Neural progenitor cell (in vitro differentiated cells): ENCODE results near the gene APOBEC3H. TPM values are rescaled to one million over a fixed set of nuclear protein-coding genes. Genes with fewer than 3 reads are reported as not detected.
A peak's percentile ranks its signal among the peaks of the same experiment; 100 is the strongest.

Experiments
- DNase-seq: peaks from one replicate; pipeline ENCODE4 v3.0.0-alpha.2; 2016; ENCODE audit warnings: low spot score
- H2AFZ ChIP-seq: fragments of 200-600 bp; sonication (generic); replicated peaks from 2 replicates; pipeline ENCODE4 v1.6.1; 2016; ENCODE audit warnings: antibody characterized with exemption
- H3F3A ChIP-seq: fragments of 200-600 bp; sonication (generic); 2 replicates; pipeline ENCODE4 v1.6.1; 2016; ENCODE audit warnings: antibody characterized with exemption, low read depth
- H3K27ac ChIP-seq: fragments of 200-600 bp; sonication (generic); 2 replicates; pipeline ENCODE4 v1.5.1; 2016; ENCODE audit warnings: mild to moderate bottlenecking
- H3K27me3 ChIP-seq: fragments of 200-600 bp; sonication (generic); 2 replicates; pipeline ENCODE4 v1.6.1; 2016; ENCODE audit warnings: mild to moderate bottlenecking, moderate library complexity
- H3K36me3 ChIP-seq: fragments of 200-600 bp; sonication (generic); 2 replicates; pipeline ENCODE4 v1.5.1; 2016
- H3K4me1 ChIP-seq: fragments of 200-600 bp; sonication (generic); 2 replicates; pipeline ENCODE4 v1.6.1; 2016; ENCODE audit warnings: mixed run types
- H3K4me2 ChIP-seq: fragments of 200-600 bp; sonication (generic); 2 replicates; pipeline ENCODE4 v1.6.1; 2016
- H3K4me3 ChIP-seq: fragments of 200-600 bp; sonication (generic); 2 replicates; pipeline ENCODE4 v1.5.1; 2016
- H3K79me2 ChIP-seq: fragments of 200-600 bp; sonication (generic); 2 replicates; pipeline ENCODE4 v1.6.1; 2016; ENCODE audit warnings: low read depth
- H3K9ac ChIP-seq: fragments of 200-600 bp; sonication (generic); 2 replicates; pipeline ENCODE4 v1.6.1; 2016
- H3K9me3 ChIP-seq: fragments of 200-600 bp; sonication (generic); 2 replicates; pipeline ENCODE4 v1.5.1; 2016; ENCODE audit warnings: low read depth
- H4K20me1 ChIP-seq: fragments of 200-600 bp; sonication (generic); 2 replicates; pipeline ENCODE4 v1.6.1; 2016; ENCODE audit warnings: low read depth
- H3K27ac Mint-ChIP-seq: 3 replicates; pipeline ENCODE4 v1.8.0; 2021; ENCODE audit warnings: mixed read lengths
- H3K27me3 Mint-ChIP-seq: 2 replicates; pipeline ENCODE4 v1.8.0; 2022; ENCODE audit warnings: low read depth, mild to moderate bottlenecking, inconsistent platforms, moderate library complexity, mixed read lengths; ENCODE audit not compliant: insufficient read depth
- H3K36me3 Mint-ChIP-seq: 3 replicates; pipeline ENCODE4 v1.8.0; 2021; ENCODE audit warnings: mixed read lengths
- H3K4me1 Mint-ChIP-seq: 3 replicates; pipeline ENCODE4 v1.8.0; 2021; ENCODE audit warnings: mixed read lengths
- H3K4me3 Mint-ChIP-seq: 3 replicates; pipeline ENCODE4 v1.8.0; 2021; ENCODE audit warnings: mild to moderate bottlenecking, moderate library complexity, mixed read lengths
- H3K9me3 Mint-ChIP-seq: 3 replicates; pipeline ENCODE4 v1.8.0; 2020; ENCODE audit warnings: mixed read lengths
- EZH2 ChIP-seq: fragments of 200-600 bp; sonication (generic); IDR thresholded peaks from 2 replicates; pipeline ENCODE4 v1.6.1; 2017; ENCODE audit warnings: antibody characterized with exemption, mild to moderate bottlenecking, moderate library complexity
- EZH2phosphoT487 ChIP-seq: fragments of 200-600 bp; sonication (generic); IDR thresholded peaks from 2 replicates; pipeline ENCODE4 v1.6.1; 2017; ENCODE audit warnings: antibody characterized with exemption
- total RNA-seq: library from RNA; depleted of rRNA; stranded (reverse); fragments of >200 nt; gene quantifications from 2 replicates; pipeline ENCODE4 v1.2.3, GENCODE V29; 2015; ENCODE audit warnings: low replicate concordance
- TF ChIP-seq, protein P1 (sequence below): fragments of 200-600 bp; sonication (generic); IDR thresholded peaks from 2 replicates; pipeline ENCODE4 v1.5.1; 2017; ENCODE audit warnings: antibody characterized with exemption, mild to moderate bottlenecking

Gene APOBEC3H
- total RNA-seq, 1 donor from 2014 or later = 1.4 TPM

DNA sequence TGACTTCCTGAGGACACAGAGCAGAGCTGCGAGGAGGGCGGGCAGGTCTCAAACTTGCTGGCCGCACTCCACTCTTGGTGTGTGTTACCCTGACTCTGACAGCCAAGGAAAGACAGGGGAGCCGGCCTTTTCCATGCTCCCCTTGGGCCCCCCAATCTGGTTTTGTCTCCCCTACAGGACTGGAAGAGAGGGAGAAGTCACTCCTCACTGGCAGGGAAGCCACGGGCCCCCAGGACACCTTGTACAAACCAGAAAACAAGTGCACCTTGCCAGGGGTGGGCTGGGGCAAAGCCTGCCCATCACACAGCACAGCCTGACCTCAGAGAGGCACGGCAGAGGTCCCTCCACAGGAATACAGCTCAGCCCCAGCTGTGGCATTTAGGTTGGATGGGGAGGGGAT lies 35.2 kb downstream of the APOBEC3H start:
- Histone ChIP-seq H2AFZ (no peak overlapping the region), H3F3A (peaks cover 23% of the 10 kb centered on the region), H4K20me1 (peaks cover 8% of the 10 kb centered on the region), H3K36me3 (no peaks in the 10 kb centered on the region), H3K27me3 (no peaks in the 10 kb centered on the region), H3K79me2 (no peaks in the 10 kb centered on the region), H3K4me1 (peaks cover 30% of the 10 kb centered on the region), H3K9ac (no peak overlapping the region), H3K4me2 (peak overlapping the region; percentile 60), H3K4me3 (no peak overlapping the region), H3K27ac (no peak overlapping the region), H3K9me3 (no peaks in the 10 kb centered on the region)
- Mint-ChIP-seq H3K4me3 (no peak overlapping the region), H3K27ac (no peak overlapping the region), H3K4me1 (peaks cover 50% of the 10 kb centered on the region), H3K9me3 (peaks cover 7% of the 10 kb centered on the region), H3K27me3 (peaks cover 9% of the 10 kb centered on the region), H3K36me3 (no peaks in the 10 kb centered on the region)
- TF ChIP-seq EZH2 (no peak), EZH2phosphoT487 (no peak)
- DNase-seq = no peak

DNA sequence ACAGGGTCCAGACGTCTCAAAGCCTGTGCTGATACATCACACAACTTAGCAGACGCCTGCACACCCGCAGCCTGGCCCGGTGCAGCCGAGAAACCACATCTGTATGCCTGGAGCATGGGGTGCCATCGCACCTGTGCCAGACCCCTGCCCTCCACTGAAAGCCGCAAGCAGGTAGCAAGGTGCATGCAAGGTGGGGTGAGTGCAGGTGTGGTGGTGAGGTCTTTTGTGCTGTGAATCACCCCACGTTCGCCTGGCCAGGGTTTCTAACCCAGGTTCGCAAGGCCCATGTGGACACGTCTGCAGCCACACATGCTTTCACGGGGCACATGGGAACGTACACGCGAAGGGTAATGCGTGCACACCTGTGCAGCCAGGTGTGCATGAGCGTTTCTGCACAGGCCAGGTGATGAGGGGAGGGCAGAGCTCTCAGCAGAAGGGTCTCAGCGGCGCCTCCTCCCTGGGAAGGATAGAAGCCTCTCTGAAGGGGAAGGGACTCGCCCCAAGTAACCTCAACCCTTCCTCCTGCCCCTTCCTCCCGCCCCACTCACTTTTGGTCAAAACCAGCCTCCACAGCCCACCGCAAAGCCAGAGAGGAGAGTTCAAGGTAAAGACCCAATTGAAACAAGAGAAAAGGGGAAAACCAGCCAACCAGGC lies 36.0 kb downstream of the APOBEC3H start:
- Histone ChIP-seq H3K27ac (no peak overlapping the region), H3K27me3 (no peaks in the 10 kb centered on the region), H3K9ac (no peak overlapping the region), H3K4me1 (peaks cover 30% of the 10 kb centered on the region), H3F3A (peaks cover 23% of the 10 kb centered on the region), H3K4me3 (no peak overlapping the region), H4K20me1 (peaks cover 8% of the 10 kb centered on the region), H3K36me3 (no peaks in the 10 kb centered on the region), H3K9me3 (no peaks in the 10 kb centered on the region), H3K79me2 (no peaks in the 10 kb centered on the region), H3K4me2 (no peak overlapping the region), H2AFZ (no peak overlapping the region)
- no peak overlapping the region for H3K4me3 Mint-ChIP-seq
- H3K36me3 Mint-ChIP-seq = no peaks in the 10 kb centered on the region
- H3K4me1 Mint-ChIP-seq = peaks cover 50% of the 10 kb centered on the region
- TF ChIP-seq EZH2phosphoT487 (no peak), EZH2 (no peak)
- TF ChIP-seq, protein P1, sequence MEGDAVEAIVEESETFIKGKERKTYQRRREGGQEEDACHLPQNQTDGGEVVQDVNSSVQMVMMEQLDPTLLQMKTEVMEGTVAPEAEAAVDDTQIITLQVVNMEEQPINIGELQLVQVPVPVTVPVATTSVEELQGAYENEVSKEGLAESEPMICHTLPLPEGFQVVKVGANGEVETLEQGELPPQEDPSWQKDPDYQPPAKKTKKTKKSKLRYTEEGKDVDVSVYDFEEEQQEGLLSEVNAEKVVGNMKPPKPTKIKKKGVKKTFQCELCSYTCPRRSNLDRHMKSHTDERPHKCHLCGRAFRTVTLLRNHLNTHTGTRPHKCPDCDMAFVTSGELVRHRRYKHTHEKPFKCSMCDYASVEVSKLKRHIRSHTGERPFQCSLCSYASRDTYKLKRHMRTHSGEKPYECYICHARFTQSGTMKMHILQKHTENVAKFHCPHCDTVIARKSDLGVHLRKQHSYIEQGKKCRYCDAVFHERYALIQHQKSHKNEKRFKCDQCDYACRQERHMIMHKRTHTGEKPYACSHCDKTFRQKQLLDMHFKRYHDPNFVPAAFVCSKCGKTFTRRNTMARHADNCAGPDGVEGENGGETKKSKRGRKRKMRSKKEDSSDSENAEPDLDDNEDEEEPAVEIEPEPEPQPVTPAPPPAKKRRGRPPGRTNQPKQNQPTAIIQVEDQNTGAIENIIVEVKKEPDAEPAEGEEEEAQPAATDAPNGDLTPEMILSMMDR = no peak
- DNase-seq = no peak
- peaks cover 9% of the 10 kb centered on the region for H3K27me3 Mint-ChIP-seq
- H3K9me3 Mint-ChIP-seq = peaks cover 7% of the 10 kb centered on the region
- no peak overlapping the region for H3K27ac Mint-ChIP-seq

DNA sequence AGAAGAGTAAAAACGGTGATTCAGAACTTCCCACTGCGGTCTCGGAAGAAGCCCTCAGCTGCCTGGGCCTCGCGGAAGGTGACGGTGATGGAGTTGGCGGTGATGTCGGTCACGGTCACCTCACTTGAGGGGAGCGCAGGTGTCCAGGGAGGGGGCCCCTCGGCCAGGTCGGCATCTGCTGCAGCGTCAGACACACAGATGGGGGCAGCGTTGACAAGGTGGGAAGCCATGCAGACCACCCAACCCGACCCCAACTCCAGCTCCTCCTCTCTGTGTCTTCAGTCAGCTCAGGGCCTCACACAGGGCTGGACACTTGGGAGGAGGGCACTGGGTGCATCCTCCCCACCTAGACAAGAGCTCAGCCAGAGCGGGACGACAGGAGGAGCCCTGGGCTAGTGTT lies 36.8 kb downstream of the APOBEC3H start:
- no peak overlapping the region for H3K4me3 ChIP-seq
- Mint-ChIP-seq H3K4me3 (peak overlapping the region; percentile 27), H3K27ac (no peak overlapping the region), H3K27me3 (peaks cover 9% of the 10 kb centered on the region), H3K9me3 (peaks cover 2% of the 10 kb centered on the region), H3K4me1 (peaks cover 48% of the 10 kb centered on the region), H3K36me3 (no peaks in the 10 kb centered on the region)
- DNase-seq = no peak
- no peaks in the 10 kb centered on the region for H3K79me2 ChIP-seq
- no peaks in the 10 kb centered on the region for H3K9me3 ChIP-seq
- H3K36me3 ChIP-seq = no peaks in the 10 kb centered on the region
- no peak overlapping the region for H3K27ac ChIP-seq
- TF ChIP-seq, protein P1 = no peak
- TF ChIP-seq EZH2 (no peak), EZH2phosphoT487 (no peak)
- no peak overlapping the region for H2AFZ ChIP-seq
- H3K9ac ChIP-seq = no peak overlapping the region
- no peak overlapping the region for H3K4me2 ChIP-seq
- peaks cover 23% of the 10 kb centered on the region for H3F3A ChIP-seq
- peaks cover 8% of the 10 kb centered on the region for H4K20me1 ChIP-seq
- H3K27me3 ChIP-seq = no peaks in the 10 kb centered on the region
- peaks cover 30% of the 10 kb centered on the region for H3K4me1 ChIP-seq

DNA sequence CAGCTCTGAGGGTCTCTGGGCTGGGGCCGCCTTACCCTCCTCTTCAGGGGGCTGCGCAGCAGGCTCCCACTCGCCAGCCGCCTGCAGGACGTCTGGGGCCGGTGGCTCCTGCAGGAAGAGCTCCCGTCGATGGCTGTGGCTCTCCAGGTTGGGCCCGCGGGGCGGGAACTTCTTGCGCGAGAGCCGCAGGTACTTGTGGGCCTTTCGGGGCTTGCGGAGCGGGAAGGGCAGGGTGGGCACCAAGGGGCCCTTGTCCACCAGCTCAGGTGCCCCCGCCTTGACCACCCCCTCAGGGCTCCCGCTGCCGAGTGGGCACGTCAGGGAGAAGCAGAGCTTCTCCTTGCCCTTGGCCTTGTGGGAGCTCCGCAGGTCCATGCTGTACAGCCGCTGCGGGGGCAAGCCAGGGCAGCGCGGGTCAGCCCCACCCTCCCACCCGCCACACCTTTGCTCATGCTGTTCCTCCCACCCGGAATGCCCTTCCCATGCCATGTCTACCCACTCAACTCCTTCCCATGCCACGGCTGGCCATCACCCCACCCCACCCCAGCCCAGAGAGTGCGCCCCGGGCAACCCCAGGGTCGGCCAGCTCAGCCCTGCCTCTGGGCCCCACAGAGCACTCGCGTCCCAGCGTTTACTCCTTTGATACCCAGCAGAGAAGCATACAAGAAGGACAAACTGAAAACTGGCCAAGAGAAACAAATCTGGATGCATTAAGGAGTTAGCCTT lies 37.5 kb downstream of the APOBEC3H start:
- H3K4me3 Mint-ChIP-seq = no peak overlapping the region
- no peak for DNase-seq
- Histone ChIP-seq H3K4me2 (no peak overlapping the region), H3K4me3 (no peak overlapping the region), H3K36me3 (no peaks in the 10 kb centered on the region), H3K9me3 (no peaks in the 10 kb centered on the region), H4K20me1 (peaks cover 8% of the 10 kb centered on the region), H3K27ac (no peak overlapping the region), H3F3A (peaks cover 20% of the 10 kb centered on the region), H2AFZ (no peak overlapping the region), H3K79me2 (no peaks in the 10 kb centered on the region), H3K27me3 (no peaks in the 10 kb centered on the region), H3K4me1 (peaks cover 27% of the 10 kb centered on the region), H3K9ac (no peak overlapping the region)
- peaks cover 41% of the 10 kb centered on the region for H3K4me1 Mint-ChIP-seq
- H3K27ac Mint-ChIP-seq = no peak overlapping the region
- peaks cover 9% of the 10 kb centered on the region for H3K27me3 Mint-ChIP-seq
- no peaks in the 10 kb centered on the region for H3K36me3 Mint-ChIP-seq
- no peak for TF ChIP-seq EZH2phosphoT487
- no peak for TF ChIP-seq EZH2
- TF ChIP-seq, protein P1 = no peak
- H3K9me3 Mint-ChIP-seq = no peaks in the 10 kb centered on the region
